Brain pericyte (primary cell): ENCODE results near the gene PTPRM.

Source experiments
- DNase-seq: peaks from one replicate; pipeline ENCODE4 v3.0.0-alpha.2; 2012; ENCODE audit warnings: low read depth, low spot score

The PTPRM gene

DNA sequence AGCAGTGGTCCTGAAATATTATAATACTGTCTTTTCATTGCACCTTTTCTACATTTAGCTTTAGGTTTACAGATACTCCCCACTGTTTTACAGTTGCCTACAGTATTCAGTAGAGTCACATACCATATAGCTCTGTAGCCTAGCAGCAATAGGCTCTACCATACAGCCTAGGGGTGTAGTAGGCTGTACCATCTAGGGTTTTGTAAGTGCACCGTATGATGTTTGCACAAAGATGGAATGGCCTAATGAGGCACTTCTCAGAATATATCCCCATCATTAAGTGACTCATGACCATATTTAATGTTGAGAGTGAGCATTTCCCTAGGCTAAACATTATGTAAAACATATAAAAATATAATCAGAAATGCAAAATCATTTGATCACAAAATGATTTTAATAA, 530.8 kb downstream of the PTPRM start:
- DNase-seq, result no peak

DNA sequence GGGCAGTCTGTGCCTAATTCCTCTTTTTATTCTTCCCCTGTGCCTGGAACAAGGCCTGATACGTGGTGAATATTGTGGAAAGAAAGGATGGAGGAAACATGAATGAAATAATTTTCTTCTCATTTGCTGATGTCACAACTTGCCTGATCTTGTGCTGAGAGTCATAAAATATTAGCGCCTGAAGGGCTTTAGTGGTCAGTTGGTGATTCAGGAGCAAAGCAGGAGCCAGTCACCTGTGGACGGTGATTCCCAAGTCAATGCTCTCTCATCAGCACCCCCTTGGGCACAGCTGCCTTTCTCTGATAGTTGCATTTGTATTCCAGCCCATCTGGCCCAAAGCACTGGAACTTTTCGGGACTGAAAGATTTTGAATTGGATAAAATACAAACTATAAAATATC, 539.5 kb downstream of the PTPRM start:
- no peak for DNase-seq

DNA sequence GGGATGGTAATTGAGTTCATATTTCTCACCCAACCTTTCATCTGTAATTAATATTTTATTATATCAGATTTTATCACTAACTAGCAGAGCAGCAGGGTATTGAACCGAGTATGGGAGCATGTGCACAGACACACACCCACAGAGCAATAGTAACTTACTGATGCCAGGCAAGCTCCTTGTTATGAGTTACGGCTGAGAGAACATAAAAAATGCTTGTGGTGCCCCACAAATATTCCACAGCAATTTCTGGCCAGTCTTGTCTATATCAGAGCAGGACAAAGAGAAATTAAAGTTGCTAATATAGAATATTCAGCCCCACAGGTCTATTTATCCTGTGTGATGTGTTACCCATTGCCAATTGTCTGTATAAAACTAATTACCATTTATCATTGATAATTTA, 540.3 kb downstream of the PTPRM start:
- no peak for DNase-seq

DNA sequence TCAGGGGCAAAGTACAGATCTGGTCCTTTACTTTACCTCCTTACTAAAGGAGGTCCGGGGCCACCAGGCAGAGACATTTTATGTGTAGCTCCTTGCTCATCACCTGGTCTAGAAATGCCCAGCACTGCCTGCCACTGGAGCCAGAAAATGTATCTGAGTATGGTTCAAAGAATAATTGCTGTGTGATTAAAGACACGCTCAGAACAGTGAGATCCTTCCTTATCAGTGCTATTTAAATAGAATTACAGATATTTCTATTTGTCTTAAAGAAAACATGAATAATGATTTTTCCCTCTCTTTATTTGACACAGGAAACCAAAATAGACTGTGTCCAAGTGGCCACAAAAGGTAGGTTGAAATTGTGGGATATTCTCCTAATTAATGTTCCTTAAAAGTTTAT, 547.4 kb downstream of the PTPRM start:
- no peak for DNase-seq

DNA sequence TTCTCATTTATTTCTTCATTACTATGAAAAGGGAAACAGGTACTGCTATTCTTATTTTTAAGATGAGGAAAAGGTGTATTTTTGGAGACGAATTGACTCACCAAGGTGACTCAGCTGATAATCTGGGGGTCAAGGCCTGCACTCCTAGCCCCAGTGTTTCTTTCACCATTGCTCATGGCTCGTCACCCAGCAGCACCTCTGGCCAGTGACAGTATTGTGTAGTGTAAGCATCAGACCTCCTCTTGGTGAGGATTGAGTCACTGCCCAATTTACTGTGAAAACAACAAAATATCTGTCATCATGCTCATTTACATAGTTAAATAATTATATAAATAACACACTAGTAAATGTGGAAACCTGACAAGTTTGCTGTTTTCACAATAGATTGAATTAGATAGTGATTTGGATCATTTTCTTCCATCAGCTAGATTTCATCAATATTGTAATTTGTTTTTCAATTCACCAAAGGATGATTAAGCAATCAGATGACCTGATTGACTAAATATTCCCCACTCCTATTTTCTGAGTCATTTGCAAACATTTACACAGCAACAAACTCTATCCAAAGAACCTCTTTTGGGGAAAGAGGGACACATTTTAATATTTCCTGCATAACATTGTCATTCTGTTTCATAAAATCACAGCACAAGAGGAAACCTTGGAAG, 549.4 kb downstream of the PTPRM start:
- DNase-seq, result no peak

DNA sequence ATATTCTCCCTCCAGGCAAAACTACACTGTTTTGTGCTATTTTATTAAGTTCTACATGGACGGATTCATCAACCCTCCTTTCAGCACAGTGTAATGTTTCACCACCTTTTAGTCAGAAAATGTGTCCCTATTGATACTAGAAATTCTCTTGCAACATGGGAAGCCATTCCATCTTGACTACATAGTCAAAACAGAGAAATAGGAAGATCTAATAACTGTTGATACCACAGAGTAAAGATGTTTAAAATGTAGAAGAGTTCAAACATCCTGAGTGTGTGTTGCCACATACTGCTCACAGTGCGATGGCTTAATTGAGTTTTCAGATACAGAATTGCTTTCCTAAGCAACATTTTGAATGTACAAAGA, 549.9 kb downstream of the PTPRM start:
- DNase-seq, result no peak

DNA sequence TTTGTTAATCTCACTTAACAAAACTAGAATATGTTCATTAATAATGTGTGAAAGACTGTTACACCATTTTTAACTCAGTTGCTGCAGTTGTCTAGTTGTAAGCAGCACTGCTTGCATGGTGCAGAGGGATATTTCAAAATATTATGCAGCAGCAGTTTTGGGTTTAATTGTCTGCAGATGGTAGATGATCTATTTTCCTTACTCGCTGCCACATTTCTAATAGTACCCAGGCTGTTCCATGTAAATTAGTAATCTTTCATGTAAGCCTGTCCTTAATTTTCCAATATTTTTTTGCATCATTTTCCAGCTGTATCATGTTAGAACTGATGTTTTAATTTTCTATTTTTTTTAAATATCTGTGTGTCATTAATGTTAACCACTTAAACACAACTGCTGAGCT, 554.0 kb downstream of the PTPRM start:
- no peak for DNase-seq

DNA sequence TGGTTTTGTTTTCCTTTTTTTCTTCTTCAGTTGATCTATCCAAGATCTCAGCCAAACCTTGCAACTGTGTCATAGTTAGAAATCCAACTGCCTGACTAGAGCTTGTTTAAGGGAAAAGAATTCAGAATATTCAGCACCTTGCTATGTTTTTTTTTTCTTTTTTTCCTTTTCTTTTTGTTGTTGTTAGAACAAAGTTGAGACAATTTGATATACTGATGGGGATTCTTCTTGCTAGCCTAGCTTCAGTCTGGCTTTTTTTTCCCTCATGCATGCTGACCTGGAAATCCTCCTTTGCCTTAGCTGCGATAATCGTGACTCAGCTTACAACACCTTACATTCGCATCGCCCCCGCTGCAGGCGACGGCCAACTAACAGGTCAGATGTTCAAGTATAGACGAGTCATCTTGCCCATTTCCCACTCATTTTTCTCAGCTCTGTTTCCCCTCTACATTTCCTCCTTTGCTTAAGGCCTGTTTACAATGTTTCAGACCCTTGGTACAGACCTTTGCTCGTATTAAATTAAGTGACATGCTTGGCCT, 554.9 kb downstream of the PTPRM start:
- DNase-seq, result no peak

DNA sequence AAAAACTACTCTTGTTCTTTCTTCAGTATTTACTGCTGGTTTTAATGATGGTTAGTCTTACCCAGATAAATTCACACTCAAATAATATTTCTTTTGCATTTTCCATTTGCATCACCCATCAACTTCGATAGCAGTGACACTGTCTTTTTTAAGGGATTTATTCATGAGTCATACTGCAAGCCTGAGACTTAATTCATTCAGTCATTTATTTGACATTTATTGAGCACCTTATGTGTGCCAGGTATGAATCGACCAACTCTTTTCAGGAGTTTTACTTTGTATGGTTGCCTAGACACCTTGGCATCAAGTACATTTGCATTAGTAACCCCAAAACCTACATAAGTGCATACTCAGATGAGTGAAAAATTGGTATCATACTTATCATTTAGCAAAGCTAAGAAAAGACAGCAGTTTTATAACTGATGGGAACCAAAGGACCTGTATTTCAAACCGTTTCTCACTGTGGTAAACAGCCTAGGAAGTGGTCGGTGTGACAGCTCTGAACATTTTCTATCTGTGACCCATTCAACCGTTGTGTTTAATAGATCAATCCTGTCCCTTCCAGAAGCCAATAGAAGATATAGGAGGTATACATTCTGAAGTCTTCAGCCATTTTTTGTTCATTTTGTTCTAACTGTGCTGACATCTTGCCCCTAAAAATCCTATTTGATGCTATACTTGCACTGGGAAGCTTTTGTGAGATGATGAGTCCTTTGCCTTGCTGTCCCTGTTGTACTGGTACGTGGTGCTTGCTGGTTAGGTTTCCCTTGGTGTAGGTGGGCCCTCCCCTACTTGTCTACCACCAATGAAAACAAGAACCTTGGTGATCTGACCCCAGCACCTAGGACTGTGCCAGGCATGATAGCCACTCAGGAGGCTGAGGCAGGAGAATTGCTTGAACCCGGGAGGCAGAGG, 557.4 kb downstream of the PTPRM start:
- no peak for DNase-seq

DNA sequence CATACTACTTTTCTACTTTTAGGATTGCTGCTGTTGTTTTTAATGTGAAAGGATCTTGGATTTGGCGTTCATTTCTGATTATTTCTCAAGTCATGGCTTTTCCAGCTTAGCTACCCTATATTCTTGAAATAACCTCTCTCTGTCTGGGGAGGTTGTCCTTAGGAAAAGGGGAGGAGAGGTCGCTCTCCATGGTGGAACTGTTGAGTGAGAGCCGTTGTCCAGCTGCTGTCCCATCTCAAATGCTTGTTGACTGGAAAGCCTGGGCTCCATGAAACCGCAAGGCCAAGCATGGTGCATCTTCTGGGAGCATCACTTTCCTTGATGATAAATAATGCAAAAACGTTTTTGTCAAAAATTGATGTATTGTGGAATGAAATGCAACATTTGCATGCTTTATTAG, 563.0 kb downstream of the PTPRM start:
- DNase-seq, result no peak

DNA sequence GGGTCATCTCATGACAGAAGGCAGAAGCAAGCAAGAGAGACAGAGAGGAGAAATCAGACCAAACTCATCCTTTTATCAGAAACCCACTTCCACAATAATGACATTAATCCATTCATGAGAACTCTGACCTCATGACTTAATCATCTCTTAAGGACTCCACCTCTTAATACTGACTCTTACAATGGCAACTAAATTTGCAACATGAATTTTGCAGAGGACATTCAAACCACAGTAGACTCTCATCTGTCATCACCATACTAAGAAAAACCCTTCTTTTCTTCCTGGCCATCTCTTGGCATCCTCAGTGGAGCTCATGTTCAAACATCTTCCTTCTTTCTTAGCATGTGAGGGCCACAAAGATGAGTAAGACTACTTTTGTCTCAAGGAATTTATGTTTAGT, 565.9 kb downstream of the PTPRM start:
- DNase-seq, result no peak

DNA sequence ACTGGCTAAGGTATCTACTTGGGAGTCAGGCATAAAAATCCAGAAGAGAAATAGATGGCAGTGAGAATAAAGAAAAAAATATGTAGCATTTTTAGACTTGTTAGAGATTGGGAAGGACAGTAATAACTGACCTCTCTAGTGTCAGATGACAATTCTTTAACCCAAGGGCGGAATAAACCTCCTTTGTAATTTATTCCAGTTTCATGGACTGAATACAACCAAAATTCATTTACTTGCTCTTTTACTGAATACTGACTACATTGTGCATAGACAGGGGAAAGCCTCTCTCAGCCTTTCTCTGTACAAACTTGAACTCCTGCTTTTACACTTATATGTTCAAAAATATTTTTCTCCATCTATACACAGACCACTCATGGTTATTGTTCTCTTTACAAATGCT, 566.8 kb downstream of the PTPRM start:
- DNase-seq, result no peak

DNA sequence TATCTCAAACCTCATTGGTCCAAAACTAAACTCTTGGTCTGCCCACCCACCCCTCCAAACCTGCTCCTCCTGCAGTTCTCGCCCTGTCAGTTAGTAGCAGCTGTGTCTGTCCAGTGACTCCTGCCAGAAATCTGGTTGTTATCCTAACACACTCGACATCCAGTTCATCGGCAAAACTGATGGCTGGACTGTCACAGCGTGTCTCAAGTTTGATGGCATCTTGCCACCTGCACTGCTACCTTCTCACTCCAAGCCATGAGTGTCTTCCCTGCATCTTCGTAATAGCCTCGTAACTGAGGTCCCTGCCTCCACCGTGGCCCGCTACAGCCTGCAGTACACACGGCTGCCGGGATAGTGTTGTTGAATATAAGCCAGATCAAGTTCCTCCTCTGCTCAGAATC, 572.0 kb downstream of the PTPRM start:
- no peak for DNase-seq

DNA sequence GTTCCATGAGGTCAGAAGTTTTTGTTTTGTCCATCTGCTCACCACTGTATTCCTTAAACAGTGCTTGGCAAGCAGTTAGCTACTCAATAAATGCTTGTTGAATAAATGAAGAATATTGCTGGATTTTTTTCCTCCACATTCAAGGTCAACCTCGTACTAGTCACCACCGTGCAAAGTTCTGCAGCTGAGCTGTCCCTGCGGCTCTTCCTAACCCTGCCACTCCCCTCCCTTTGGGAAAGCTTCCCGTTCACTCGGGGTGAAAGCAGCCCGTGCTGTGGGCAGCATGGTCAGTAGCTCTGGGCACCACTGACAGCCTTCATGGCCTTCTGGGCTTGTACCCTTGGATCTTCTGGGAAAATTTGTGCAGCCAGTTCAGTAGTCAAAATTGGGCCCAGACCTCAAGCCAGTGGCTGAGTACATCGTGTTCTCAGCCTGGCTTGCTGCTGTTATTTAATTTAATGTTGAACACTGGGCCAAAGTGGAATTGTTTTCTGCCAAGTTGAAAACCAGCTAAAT, 572.8 kb downstream of the PTPRM start:
- DNase-seq, result no peak

DNA sequence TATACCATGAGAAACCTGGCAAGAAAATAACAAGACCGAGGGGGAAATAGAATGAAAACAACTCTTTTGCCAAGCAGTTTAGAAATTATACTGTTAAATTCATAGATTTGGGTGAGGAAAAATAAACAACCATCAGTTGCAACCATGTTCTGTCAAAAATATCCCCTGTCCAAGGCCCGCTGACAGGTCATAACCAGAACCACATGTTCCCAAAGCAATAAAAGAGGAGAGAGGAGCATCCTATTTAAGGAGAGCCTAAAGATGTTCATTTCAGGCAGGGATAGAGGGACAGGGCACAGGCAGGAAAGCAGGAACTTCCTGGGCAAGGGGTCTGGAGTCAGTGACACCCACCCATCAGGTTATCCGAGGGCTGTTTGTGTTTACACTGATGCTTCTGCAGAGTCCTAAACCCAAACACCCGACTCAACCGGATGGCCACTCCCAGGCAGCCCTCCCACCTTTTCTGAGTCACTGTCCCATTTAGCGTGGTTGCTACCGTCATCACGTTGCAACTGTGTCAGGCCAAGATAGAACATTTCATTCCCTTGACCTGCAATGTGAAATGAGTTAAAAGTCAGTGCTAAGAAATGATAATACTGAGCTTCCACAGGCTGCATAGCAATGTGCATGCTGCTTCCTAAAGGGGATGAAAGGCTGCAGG, 573.9 kb downstream of the PTPRM start:
- no peak for DNase-seq

DNA sequence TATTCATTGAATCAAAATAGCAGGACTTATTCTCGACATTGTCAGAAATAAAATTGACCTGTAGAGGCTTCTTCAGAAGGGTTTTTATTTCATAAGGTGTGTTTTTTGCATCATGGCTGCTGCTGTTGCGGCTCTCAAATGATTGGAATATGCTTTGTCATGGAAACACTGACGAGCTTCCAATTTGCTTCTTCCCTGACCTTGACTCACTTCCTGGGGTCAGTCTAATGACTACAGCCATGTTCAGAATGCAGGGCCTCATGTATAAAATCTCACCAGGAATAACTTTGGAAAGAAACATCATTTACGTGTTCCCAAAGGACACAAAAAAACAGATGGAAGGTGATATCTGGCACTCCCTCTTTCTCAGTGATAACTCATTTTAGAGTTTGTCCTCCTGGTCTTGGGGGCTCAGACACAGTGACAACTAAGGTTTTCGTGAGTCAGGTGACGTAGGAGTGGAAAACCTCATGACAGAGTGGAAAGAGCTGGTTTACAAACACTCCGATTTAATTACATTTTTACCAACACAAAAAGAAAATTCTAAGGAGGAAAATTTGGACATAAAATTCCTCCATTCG, 575.1 kb downstream of the PTPRM start:
- DNase-seq, result no peak

DNA sequence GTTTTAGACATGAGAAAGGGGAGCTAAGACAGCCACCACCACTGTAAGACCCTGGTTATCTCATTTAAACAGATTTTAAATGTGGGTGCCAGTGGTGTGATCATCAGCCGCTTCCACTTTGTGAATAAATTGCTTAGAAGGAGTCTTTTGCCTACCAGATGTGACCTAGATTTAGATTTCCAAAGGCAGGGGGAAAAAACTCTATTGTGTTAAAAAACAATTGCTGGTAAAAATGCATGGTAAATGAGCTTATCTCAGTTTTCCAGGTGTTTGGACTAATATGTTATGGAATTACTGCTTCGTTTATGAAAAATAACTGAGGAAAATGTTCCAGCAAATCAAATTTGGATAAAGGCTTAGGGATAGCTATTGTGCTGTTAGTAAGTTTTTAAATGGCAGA, 575.8 kb downstream of the PTPRM start:
- DNase-seq, result no peak

DNA sequence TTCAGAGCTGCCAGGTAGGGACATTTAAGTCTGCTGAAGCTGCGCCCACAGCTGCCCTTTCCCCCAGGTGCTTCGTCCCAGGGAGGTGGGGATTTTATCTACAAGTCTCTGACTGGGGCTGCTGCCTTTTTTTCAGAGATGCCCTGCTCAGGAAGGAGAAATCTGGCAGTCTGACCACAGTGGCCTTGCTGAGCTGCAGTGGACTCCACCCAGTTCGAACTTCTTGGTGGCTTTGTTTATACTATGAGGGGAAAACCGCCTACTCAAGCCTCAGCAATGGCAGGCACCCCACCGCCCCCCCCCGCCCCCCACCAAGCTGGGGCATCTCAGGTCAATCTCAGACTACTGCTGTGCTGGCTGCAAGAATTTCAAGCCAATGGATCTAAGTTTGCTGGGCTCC, 584.1 kb downstream of the PTPRM start:
- no peak for DNase-seq

DNA sequence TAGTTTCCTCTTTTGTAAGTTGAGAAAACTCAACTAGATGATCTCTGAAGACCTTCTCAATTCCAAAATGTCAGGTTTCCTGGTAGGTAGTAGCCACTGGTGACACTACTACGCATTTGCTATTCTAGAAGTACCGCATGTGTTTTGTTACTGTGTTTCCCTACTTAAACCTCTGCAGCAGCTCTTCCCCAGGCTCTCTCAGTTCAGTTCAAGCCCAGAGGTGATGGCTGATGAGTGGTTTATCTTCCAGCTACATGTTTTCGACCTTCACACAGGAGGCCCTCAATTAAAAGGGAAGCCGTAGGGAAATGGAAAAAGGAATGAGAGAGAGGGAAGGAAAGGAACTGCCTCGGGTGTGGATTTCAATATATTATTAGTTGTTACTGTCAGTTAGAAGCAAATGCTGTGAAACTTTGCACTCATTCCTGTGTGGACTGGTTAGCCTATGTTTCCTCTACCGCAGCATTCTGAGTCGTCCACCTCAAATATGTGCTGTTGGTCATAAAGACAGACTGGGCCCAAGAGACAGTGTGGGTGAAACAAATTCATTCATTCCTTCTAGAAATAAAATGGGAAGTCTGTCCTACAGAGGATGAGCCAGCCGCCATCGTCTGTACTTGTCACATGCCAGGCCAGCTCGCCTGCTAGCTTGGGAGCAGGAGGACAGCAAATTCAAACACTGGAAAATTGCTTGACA, 586.9 kb downstream of the PTPRM start:
- no peak for DNase-seq

DNA sequence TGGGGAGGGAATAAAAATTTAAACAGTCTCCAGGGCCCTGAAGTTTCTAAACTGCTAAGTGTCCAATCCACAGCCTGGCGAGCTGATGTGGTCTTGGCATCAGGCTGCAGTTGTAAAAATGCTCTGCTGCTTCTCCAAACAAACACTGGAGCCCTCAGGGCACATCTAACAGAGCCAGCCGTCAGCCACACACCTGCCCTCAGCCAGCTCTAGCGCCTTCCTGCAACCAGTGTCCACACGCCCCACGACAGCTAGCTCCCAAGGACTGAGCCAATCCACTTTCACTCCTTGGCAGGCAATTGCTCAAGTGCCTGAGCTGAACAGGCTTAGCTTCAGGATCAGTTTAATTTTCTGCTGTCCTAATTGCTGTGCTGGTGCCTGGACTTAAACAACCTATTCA, 595.7 kb downstream of the PTPRM start:
- no peak for DNase-seq

DNA sequence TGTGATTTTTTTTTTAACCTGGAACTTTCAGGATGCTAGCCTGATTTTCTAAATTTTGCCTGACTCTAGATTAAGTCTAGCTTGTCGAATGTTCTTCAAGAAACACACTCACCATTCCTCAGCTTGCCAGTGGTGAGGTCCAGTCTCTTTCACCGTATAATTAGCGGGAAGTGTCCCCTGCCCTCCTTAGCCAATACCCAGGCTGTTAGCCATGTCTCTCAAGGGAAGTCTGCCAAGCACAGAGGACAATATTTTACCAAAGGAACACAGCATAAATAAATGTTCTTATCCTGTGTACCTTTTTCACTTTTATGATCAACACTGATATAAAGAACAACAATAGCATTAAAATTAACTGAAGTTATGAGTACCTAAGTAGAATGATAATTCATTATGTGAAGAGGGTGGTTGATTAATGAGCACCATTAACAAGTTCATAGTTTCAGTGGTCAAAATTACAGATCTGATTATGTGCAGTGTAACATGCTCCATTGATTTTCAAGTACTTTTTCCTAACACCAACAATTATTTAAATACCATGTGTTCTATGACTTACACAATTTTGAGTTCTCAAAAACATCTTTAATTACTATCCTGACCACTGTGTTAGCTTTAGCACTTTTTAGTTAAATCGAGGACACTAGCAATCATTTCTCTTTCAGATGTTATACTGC, 596.3 kb downstream of the PTPRM start:
- DNase-seq, result no peak
